ENCODE data around the gene FGR.
A peak's percentile ranks its signal among the peaks of the same experiment; 100 is the strongest.

Gene FGR

DNA sequence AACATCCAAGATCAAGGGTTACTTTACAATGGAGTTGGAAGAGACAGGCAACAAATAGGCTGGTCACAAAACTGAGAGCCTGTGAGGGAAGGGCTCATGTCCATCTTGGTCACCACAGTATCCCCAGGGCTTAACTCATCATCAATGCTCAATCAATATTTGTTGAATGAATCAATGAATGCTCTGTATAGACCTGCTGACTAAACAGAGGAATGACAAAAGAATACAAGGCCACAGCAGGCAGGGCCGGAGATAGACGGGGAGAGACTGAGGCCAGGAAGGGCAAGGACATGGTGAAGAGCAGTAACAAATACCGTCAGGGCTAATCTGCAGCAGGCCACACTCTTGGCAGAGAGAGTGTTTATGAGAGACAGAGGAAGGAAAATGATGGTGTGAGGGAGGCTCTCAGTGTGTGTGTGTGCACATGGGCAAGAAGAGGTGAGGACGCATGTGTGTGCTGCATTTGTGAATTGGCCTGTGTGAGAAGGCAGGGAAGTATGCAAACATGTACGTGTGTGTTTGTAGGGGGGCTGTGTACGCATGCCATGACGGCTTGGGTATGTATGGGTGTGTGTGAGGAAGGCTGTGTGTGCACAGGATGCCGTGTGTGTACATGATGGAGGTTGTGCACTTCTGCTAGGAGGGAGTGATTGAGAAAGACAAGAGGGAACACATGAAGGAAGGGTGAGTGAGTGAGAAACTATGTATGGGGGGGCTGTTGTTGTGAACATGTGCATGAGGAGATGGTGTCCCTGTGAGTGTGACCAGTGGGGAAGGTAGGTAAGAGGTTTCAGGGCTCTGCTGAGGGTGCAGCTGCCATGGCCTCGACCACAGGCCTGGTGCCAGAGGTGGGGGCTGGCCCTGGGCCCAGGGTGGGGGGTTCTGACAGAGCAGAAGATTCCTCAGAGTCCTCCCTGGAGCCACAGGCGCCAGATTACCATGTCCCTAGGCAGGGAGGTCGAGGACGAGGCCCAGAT, 46.4 kb downstream of the FGR start:
- peak; percentile 79 for DNase-seq (ENCODE audit: low read depth)

DNA sequence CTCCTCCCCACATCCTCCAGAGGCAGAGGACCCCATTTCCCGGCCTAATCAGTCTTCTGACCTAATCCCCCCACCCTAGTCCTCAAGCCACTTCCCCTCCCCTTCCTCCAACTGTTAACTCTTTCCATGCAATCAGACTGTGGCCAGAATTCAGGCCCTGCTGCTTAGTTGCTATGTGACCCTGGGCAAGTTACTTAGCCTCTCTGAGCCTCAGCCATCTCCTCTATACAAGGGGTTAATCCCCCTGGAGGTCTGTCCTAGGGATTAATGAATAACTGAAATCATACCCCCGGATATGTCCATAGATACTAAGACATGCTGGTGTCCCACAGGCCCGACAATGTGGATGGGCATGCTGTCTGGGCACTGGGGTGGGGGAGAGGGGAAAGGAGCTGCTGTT, 49.3 kb downstream of the FGR start:
- DNase-seq (ENCODE audit: low read depth): no peak

DNA sequence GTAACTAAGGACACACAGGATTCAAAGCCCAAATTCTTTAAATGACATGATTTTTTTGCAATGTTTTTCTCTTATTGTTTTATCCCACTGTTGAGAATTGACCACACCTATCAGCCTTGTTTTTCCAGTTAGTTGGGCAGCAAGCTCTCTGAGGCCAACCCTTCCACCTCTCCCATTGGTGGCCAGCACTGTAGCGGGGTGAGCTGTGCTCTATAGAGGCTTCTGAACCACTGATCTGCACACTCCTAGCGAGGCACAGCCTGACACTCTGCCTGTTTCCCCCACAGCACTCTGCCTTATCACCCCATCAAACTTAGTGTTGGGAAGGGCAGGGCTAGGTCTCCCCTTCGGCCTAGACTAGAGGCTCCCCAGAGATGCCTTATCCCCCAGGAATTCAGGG, 50.5 kb downstream of the FGR start:
- DNase-seq (ENCODE audit: low read depth): no peak

DNA sequence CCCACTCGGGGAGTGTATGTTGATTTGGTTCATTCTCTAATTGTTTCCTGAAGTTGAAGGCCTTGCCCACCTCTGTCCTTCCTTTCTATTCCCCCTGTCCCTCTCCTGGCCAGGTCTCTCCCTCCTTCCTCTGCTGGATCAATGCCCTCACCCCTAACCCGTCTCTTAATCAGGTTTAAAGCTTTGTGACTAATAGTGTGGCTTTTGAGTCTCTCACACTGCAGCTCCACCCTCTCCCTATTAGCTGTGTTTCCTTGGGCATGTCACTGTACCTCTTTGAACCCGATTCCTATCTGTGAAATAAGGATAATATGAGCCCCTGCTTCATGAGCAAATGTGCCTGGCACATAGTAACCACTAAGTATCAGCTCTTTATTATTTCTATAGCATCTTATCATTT, 51.5 kb downstream of the FGR start:
- DNase-seq (ENCODE audit: low read depth): no peak

DNA sequence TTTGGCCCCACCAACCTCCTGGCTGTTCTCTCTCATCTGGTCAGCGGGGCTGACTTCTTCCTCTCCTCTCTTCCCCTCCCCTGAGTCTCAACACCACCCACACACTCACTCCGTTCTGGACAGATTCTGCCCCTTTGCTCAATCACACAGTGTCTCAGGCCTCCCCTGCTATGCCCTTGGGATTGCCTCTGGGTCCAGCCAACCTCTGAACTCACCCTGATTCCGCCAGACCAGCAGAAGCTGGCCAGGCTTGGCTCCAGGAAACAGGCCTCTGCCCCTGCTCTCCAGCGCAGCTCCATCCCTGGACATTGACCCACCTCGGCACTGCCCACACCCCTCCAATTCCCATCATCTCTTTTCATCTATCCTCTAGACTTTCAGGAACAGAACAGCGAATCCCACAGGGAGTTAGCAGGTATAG, 53.2 kb downstream of the FGR start:
- DNase-seq (ENCODE audit: low read depth): no peak

DNA sequence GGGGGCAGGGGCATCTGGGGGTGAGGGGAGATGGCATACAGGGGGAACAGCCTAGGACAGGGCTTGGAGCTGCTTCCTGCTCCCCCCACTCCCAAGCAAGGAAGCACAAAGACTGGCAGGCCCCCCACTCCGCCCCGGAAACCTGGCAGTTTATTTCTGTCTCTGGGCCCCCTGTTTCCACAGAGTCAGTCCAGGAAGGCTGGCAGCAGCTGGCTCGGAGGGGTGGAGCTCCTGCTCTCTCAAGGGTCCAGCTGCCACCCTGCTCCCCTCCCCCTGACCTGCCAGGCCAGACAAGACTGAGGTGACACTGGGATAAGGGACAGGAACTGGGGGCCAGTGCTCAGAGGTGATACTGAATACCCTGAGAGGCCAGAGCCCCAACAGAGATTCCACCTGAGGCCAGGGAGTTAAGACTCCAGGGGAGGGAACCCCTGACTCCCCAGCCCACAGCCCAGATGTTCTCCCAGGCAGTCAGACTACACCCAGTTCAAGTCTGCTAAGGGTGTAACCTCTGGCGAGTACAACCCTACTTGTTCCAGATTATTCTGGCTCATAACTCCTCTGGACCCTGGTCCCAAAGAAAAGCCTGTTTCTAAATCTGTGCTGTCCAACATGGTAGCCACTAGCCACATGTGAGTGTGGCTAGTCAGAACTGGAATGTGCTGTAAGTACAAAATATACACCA, 57.3 kb downstream of the FGR start:
- no peak for DNase-seq (ENCODE audit: low read depth)

DNA sequence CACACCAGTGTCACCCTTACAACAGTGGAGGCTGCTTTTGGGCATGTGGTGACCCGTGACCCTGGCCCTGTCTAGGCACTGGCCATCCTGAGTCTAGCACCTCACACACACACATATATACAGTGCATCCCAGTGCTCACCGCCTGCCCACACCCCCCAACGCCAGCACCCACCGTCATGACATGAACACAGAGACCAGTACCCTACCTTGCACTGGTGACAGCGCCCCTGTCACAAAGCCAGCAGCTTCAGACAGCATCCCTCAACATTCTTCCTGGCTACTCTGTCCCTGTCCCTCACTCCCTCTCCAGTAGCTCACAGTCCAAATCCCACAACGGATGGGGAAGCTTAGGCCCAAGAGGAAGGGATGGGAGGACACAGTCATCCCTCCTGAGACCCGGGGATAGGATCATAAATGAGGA, 58.2 kb downstream of the FGR start:
- no peak for DNase-seq (ENCODE audit: low read depth)

DNA sequence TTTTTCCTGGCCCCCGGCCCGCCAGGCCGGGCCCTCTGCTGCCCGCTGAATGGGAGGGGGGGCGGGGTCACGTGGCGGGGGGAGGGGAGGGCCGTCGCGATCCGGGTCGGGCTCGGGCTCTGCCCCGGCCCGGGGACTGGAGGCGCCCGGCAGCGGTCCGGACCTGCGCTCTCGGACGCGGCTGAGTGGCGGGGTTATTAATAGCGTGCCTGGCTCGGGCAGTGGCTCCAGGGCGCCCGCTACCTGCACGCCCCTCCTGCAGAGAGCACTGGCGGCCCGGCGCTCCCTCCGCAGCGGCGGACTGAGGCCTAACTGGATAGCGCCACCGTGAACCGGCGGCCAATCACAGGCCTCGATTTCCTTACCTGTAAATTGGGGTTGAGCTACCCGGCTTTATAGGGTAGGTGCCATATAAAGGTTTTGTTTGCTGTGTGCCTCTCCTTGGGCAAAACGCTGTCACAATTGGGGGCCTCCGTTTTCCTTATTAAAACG, 59.1 kb downstream of the FGR start:
- peak; percentile 67 for DNase-seq (ENCODE audit: low read depth)

DNA sequence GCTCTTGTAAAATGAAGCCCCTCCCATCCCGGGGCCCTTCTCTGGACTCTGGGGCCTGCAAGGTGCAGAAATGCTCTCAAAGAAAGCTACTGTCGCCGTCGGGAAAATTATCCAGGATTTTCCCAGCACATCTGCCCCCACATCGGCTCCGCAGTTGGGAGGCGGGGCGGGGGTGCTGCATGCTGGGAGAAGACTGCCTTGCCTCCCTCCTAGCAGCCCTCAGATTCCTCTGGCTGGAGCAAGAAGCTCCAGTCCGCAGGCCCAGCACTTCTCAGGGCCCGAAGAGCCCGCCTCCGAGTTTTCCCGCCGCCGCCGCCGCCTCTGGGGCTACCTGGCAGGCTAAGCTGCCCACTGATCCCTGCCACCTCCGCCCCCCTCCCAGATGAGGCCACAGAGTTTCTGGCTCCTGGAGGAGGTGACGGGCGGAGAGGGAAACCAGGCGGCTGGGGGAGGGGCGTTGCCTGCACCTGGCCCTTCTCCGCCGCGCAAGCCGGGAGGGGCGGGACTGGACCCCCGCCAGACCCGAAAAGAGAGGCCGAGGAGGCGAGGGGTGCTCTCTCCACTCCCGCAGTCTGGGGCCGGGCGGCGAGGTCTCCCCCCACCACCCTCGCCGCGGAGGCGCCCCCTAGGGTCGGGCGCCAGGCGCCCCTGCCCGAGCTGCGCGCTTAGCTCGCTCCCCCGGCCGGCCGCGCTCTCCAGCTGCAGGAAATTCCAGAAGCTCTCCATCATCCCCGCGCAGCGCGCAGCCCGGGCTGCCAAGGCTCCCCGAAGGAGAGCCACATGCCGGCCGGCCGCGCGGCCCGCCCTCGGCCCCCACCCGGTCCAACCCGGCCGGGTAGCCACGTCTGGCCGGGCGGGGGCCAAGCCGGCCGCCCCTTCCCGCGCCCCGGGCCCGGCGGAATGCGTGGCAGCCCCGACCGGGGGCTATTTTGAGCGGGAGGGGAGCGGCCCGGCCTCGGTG, 59.8 kb downstream of the FGR start:
- peak; percentile 90 for DNase-seq (ENCODE audit: low read depth)

DNA sequence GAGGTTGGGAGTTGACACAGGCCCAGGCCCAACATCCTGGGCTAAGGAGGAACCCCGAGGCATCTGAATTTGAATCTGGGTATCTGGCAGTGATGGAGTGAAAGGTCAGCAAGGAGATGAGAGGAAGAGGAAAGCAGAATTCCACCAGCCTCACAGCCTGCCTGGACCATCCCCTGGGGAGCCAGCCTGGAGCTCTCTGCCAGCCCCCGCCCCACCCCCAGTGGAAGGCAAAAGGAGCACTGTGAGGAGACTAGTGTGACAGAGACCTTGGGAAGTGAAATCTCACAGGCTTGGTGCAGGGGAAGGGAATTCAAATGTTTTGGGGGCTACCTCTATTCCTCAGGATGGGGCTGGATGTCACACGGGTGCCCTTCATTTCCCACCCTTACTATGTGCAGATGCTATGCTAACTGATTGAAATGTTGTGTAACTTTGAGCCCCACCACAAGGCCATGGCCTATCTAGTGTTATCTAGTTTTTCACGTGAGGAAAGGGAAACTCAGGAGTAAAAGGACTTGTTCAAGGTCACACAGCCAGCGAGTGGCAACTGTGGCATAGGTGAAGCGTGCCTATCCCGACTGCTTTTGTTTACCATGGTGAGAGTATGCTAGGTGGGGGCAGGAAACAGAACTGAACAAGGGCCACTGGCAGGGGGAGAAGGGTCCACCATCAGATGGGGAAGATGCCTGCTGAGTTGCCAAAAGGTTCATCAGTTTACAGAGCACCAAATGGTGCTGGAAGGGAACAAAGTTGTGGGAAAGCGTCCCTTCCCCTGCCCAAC, 60.8 kb downstream of the FGR start:
- DNase-seq (ENCODE audit: low read depth): no peak

DNA sequence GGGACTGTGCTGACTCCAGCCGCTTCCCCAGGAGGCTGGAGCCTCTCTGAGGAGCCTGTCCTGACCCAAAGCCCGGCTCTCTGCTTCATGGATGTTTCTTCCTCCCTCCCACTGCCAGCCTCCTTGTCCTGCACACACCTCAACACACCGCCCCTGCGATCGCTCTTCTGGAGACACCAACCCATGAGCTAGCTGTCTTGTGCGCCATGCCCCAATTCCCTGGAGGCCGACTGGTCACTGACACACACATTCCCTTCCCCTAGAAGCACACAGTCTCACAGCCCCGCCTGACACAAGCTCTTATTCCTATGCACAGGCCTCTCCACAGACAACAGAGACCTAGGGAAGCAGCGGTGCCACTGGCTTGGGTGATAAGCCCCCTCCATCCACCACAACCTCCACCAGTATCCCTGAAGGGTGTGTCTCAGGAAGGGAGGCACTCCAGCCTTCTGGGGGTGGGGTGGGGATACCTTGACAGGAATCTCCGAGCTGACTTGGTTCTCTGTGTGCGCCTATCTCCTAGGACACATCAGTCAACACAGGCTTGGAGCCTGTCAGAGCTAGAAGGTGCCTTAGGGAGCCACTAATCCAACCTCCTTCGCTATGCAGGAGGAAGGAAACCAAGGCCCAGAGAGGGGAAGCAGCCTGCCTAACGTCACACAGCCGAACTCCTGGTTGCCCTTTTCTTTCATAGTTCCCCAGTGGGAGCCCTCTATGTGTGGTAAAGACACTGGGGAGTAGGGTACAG, 62.1 kb downstream of the FGR start:
- DNase-seq (ENCODE audit: low read depth): peak; percentile 41

DNA sequence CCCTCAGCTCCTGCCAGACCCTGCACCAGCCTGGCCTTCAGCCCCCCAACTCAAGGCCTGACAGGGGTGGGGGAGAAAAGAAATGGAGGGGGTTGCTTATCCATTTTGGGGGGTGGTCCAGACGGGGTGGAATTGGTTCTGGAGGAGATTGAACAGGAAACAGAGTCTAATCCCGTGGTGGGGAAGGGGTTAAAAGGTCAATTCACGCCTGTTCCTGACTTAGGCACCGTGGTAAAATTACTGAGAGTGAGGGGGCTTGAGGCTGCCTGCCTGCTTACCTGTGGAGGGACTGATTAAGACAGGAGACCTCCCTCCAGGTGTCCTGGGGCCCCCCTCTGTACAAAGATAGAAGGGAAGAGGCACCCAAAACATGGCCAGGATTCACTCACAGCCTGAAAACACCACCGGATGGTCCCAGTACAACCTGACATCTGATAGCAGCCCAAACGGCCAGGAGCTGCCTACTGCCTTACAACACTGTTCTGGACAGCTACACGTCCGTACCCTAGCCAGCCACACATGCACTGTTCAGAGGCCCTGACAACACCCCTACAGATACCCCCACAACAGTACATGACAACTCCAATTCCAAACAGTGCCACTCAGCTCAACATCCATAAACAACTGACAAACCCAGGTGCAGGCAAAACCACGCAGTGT, 62.8 kb downstream of the FGR start:
- DNase-seq (ENCODE audit: low read depth): no peak

DNA sequence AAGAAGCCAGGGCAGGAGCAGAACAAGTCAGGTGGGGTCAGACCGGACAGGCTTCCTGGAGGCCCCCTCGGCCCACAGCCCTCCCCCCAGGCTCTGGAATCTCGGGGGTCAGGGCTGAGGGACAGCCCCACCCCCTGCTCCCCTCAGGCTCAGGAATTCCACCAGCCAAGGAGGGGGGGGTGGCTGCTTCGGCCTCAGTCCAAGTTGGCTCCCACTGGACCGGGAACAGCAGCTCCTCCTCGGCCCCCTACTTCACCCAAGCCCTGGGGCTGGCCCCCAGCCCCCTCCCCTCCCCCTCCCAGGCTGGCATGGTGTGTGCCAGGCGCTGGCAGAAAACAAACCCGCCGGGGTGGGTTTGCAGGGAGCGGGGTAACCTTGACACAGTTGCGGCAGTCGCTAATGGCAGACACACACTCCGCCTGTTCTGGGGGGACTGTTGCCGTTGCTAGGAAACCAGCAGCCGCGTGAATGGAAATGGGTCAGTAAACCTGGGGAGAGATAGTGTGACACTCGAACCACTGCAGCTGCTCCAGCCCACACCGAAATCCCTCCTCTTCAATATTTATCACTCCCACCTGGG, 63.5 kb downstream of the FGR start:
- DNase-seq (ENCODE audit: low read depth): no peak

DNA sequence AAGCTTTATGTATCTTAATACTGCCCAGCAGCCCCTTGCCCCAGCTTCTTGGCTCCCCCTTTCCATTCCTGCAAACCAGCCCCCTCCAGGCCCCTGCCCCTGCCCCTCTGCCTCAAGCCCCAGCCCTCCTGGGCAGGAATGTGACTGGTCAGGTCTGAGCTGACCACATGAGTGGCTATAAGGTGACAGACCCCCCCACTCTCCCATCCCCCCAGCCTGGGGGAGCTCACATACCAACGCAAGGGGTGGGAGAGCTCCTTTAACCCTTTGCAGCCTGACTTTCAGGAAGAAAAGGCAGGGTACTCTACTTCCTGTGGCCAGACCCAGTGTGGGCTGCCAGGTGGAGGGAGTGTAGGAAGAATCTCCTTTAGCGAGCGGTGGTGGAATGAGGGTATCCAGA, 64.2 kb downstream of the FGR start:
- no peak for DNase-seq (ENCODE audit: low read depth)

DNA sequence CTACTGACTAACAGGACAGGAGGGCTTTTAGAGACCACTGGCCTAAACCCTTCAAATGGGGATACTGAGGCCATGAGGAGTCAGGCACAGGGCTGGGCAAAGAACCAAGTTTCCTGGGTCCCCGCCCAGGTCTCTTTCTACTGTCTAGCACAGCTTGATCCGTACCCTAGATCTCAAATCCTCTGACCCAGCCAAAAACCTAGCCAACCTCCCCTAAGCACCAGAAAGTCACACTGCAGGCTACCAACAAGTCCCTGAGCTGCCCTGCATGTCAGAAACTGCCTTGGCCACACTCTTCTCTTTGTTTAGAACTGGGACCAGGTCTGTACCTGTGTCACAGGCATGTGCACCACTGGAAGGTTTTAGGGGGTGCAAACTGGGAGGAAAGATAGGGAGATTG, 64.6 kb downstream of the FGR start:
- DNase-seq (ENCODE audit: low read depth): no peak

DNA sequence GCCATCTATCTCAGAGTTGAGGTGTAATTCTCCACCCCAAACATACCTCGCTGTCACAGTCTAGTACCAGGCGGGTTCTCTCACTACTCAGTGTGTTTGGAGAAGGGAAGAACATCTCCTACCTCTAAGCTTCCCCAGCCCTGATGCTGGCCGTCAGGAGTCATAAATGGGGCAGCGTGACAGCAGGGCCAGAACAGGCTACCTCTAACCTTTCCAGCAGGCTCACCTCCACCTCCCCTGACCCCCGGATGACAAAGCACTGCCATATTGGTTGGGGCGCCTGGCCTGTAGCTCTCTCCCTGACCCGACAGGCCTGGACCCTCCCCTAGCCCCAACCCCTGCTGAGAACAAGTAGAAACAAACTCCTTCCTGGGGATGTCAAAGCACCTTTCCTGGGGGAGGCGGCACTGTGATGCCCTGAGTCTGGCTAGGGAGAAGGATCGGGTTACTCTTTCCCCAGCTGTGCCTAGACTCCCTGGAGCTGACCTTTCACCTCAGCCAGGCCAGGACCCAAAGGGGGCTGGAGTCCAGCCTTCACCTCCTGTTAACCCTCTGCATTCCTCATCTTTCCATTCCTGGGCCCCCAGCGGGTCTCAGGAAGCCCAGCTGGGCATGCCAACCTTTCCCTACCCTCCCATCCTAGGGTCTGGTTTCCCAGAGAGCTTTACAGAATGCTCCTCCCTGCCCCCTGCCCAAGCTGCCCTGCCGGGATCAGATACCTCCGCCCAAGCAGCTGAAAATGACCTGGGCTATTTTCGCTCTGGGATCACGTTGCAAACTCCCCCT, 65.3 kb downstream of the FGR start:
- DNase-seq (ENCODE audit: low read depth): no peak

DNA sequence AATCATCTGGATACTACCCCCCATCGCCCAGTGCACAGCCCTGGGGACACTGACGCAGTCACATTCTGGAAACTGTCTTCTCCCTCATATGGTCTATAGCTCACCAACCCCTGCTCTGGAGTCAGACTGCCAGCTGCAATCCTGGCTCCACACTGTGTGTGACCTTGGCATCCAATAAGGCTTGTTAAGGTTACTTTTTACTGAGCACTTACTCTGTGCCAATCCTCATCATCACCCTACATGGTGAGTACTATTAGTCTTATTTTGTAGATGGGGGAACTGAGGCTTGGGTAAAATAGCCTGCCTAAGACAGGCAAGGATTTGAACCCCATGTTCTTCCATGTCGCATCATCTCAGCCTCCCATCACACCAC, 65.9 kb downstream of the FGR start:
- DNase-seq (ENCODE audit: low read depth): peak; percentile 41

DNA sequence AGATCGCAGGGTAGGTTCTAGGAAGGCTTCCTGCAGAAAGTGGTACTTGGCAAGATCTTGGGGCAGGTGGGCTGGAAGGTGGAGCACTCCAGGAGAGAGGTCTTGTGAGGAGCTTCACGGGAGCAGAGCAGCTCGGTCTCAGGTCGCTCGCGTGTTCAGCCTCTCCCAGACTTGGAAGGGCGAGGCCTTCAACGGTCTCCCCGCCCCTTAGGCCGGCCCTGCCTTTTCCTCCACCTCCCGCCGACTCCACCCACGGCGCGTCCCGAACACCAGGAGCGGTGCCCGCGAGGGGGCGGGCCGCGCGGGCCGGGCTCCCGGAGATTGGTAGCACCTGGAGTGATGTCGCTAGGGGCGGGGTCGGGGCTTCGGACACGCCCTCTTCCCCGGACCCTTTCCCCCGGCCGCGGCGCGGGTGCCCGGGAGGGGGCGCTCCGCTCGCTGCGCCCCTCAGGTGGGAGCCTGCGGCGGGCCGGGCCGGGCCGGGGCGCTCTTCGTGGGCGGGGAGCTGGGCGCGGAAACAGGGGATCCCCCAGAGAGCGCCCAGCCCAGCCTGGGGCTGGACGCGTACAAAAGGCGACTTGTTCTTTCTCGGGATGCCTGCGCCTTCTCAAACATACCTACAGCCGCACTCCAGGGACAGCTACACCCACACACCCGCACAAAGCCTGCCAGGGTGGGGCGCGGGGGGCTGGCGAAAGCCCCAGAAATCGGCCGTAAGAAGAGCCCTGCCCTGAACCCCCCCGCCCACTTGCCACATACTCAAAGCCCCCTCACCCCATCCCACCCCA, 66.5 kb downstream of the FGR start:
- DNase-seq (ENCODE audit: low read depth): peak; percentile 94
